PC-9 (cell line): ENCODE measurements around the gene SLC6A8.

Experiments used
- EZH2 ChIP-seq: fragments of 200-600 bp; sonication (generic); IDR thresholded peaks from 2 replicates; pipeline ENCODE4 v1.8.0; 2017; ENCODE audit warnings: antibody characterized with exemption, low read depth
- TF ChIP-seq, protein P1 (sequence below): fragments of 200-600 bp; sonication (generic); conservative IDR thresholded peaks from 2 replicates; pipeline ENCODE4 v1.6.1; 2017; ENCODE audit warnings: mixed run types, antibody characterized with exemption, mild to moderate bottlenecking, moderate library complexity

DNA sequence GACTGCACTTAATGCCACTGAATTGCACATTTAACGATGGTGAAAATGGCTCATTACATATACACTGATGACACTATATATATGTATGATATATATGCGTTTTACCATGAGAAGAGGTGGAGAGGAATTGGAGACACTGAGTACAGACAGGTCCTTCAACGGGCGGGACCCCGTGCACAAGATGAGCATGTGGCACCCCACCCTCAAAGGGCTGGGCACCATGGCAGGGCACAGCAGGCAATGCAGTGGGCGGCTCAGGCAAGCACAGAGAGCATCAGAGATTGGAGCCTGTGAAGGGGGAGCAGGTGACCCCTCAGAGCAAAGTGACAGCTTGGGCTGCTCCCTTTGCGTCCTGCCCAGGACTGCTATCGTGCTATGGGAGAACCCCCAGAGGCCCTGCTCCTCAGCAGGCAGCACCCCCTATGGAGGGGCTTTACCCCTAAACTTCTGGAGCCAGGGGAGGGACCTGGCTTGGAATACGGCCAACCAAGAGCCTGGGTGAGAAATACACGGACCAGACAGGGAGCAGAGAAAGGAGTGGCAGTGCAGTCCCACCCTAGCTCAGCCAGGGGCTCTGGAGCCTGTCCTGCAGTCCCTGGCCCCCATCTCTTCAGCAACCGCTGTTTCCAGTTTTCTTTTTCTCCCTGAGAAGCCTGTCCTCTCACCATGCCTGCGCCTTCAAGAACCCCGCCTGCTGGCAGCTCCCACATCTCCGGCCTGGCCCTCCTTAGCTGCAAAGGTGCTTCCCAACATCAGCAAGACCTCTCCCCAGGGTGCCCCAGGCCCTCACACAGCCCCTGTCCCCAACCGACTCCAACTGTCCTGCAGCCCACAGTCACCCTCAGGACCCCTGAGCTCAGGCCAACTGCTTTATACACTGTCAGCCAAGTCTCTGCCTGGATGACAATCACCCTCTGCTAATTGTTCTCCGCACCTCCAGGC lies 10.5 kb downstream of the SLC6A8 start:
- TF ChIP-seq, protein P1, sequence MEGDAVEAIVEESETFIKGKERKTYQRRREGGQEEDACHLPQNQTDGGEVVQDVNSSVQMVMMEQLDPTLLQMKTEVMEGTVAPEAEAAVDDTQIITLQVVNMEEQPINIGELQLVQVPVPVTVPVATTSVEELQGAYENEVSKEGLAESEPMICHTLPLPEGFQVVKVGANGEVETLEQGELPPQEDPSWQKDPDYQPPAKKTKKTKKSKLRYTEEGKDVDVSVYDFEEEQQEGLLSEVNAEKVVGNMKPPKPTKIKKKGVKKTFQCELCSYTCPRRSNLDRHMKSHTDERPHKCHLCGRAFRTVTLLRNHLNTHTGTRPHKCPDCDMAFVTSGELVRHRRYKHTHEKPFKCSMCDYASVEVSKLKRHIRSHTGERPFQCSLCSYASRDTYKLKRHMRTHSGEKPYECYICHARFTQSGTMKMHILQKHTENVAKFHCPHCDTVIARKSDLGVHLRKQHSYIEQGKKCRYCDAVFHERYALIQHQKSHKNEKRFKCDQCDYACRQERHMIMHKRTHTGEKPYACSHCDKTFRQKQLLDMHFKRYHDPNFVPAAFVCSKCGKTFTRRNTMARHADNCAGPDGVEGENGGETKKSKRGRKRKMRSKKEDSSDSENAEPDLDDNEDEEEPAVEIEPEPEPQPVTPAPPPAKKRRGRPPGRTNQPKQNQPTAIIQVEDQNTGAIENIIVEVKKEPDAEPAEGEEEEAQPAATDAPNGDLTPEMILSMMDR: no peak
- TF ChIP-seq EZH2: no peak
